H1 (cell line): ENCODE measurements around the gene RAD51C. TPM values are rescaled to one million over a fixed set of nuclear protein-coding genes. Genes with fewer than 3 reads are reported as not detected.

Experiments used
- CTCF ChIA-PET: fragments of 300-600 bp; sonication (Branson Sonifier 250); formaldehyde crosslinking; loops from one replicate; lab custom pipeline; 2021; ENCODE audit not compliant: partially characterized antibody; lab: Charles Lee
- POLR2A ChIA-PET: fragments of 300-600 bp; sonication (Branson Sonifier 250); formaldehyde crosslinking; loops from one replicate; lab custom pipeline; 2021; ENCODE audit warnings: inconsistent platforms; ENCODE audit not compliant: partially characterized antibody; lab: Charles Lee
- DNase-seq, 2 experiments: peaks; one replicate each; pipeline versions ENCODE4 v3.0.0 to v3.0.0-alpha.2; 2010 to 2022; ENCODE audit warnings: low spot score in 2 of 2, low read depth in 1 of 2, mixed read lengths in 1 of 2
- FAIRE-seq: peaks from 2 replicates; lab custom pipeline; 2011; peaks lifted over from hg19 to GRCh38; lab: Jason Lieb, UNC
- H2AFZ ChIP-seq: 2 replicates; pipeline ENCODE4 v1.8.1; 2012; ENCODE audit warnings: low read length, inconsistent platforms
- H2AK5ac ChIP-seq: 2 replicates; pipeline ENCODE4 v1.6.1; 2013; ENCODE audit warnings: low read depth, low read length
- H2BK120ac ChIP-seq: replicated peaks from 2 replicates; pipeline ENCODE3; 2013; ENCODE audit warnings: low read depth, low read length, inconsistent platforms
- H2BK12ac ChIP-seq: 2 replicates; pipeline ENCODE4 v1.6.1; 2013; ENCODE audit warnings: low read depth, low read length
- H2BK15ac ChIP-seq: 2 replicates; pipeline ENCODE4 v1.6.1; 2013; ENCODE audit warnings: low read length
- H2BK20ac ChIP-seq: 2 replicates; pipeline ENCODE4 v1.6.1; 2013; ENCODE audit warnings: low read length
- H2BK5ac ChIP-seq: 2 replicates; pipeline ENCODE4 v1.6.1; 2013; ENCODE audit warnings: low read depth, low read length
- H3K14ac ChIP-seq: 2 replicates; pipeline ENCODE4 v1.6.1; 2013; ENCODE audit warnings: inconsistent platforms; ENCODE audit not compliant: insufficient read length
- H3K18ac ChIP-seq: 2 replicates; pipeline ENCODE4 v1.6.1; 2013; ENCODE audit warnings: low read length; ENCODE audit errors: extremely low read depth
- H3K23ac ChIP-seq: 2 replicates; pipeline ENCODE4 v1.6.1; 2013; ENCODE audit warnings: inconsistent platforms; ENCODE audit not compliant: insufficient read length
- H3K23me2 ChIP-seq: 2 replicates; pipeline ENCODE4 v1.6.1; 2013; ENCODE audit warnings: low read depth, low read length
- H3K27ac ChIP-seq: 2 replicates; pipeline ENCODE4 v1.6.1; 2011; ENCODE audit warnings: low read depth, low read length, inconsistent platforms
- H3K27me3 ChIP-seq, 4 experiments: replicated peaks in 1 of 4; 1 replicate in 1 of 4; 2 replicates in 3 of 4; pipeline versions ENCODE4 v1.6.1 to v1.8.1; 2011 to 2013; ENCODE audit warnings: low read length in 3 of 4, mild to moderate bottlenecking in 3 of 4, inconsistent platforms in 2 of 4, mixed read lengths in 2 of 4, moderate library complexity in 1 of 4; ENCODE audit not compliant: control insufficient read depth in 3 of 4, insufficient read depth in 3 of 4; ENCODE audit errors: extremely low read depth in 1 of 4
- H3K36me3 ChIP-seq, 4 experiments: 2 replicates each; pipeline versions ENCODE4 v1.6.1 to v1.8.1; 2011 to 2013; ENCODE audit warnings: mild to moderate bottlenecking in 4 of 4, low read length in 3 of 4, moderate library complexity in 2 of 4, control low read depth in 1 of 4, inconsistent platforms in 1 of 4; ENCODE audit not compliant: insufficient read depth in 4 of 4, control insufficient read depth in 2 of 4
- H3K4ac ChIP-seq: replicated peaks from 2 replicates; pipeline ENCODE3; 2013; ENCODE audit warnings: low read length, low read depth, mixed read lengths, inconsistent platforms; ENCODE audit not compliant: insufficient read length
- H3K4me1 ChIP-seq, 4 experiments: replicated peaks in 1 of 4; 1 replicate in 1 of 4; 2 replicates in 3 of 4; pipeline versions ENCODE4 v1.6.1 to v1.8.1; 2011 to 2013; ENCODE audit warnings: low read length in 3 of 4, inconsistent platforms in 2 of 4, mixed read lengths in 1 of 4; ENCODE audit not compliant: insufficient read depth in 4 of 4, control insufficient read depth in 3 of 4
- H3K4me2 ChIP-seq, 2 experiments: 2 replicates each; pipeline versions ENCODE4 v1.6.1 to v1.8.1; 2011 to 2013; ENCODE audit warnings: low read depth in 2 of 2, low read length in 2 of 2, control low read depth in 1 of 2, inconsistent platforms in 1 of 2, mild to moderate bottlenecking in 1 of 2; ENCODE audit not compliant: insufficient read depth in 1 of 2
- H3K4me3 ChIP-seq, 4 experiments: fragments of 200-600, 300-600 bp in 1 of 4; sonication (generic), shearing (Covaris generic), sonication (Bioruptor Twin) in 1 of 4; 2 replicates each; pipeline versions ENCODE4 v1.5.1 to v1.8.1; 2011 to 2016; ENCODE audit warnings: low read length in 4 of 4, low read depth in 3 of 4, control low read depth in 2 of 4, inconsistent platforms in 2 of 4, mild to moderate bottlenecking in 2 of 4, mixed read lengths in 1 of 4, moderate library complexity in 1 of 4; ENCODE audit not compliant: insufficient read depth in 2 of 4; ENCODE audit errors: extremely low read depth in 1 of 4
- H3K56ac ChIP-seq: replicated peaks from 2 replicates; pipeline ENCODE3; 2013; ENCODE audit warnings: low read depth, mild to moderate bottlenecking, mixed read lengths, low read length, inconsistent platforms; ENCODE audit not compliant: insufficient read length
- H3K79me1 ChIP-seq: 2 replicates; pipeline ENCODE4 v1.6.1; 2013; ENCODE audit warnings: low read depth, low read length, control low read depth
- H3K79me2 ChIP-seq, 2 experiments: 2 replicates each; pipeline versions ENCODE4 v1.6.1 to v1.8.1; 2012 to 2013; ENCODE audit warnings: low read length in 2 of 2, mild to moderate bottlenecking in 2 of 2, inconsistent platforms in 1 of 2; ENCODE audit not compliant: insufficient read depth in 2 of 2, control insufficient read depth in 1 of 2
- H3K9ac ChIP-seq, 4 experiments: replicated peaks in 1 of 4; 1 replicate in 1 of 4; 2 replicates in 3 of 4; pipeline versions ENCODE4 v1.6.1 to v1.8.1; 2011 to 2013; ENCODE audit warnings: low read depth in 3 of 4, low read length in 3 of 4, control low read depth in 2 of 4, mild to moderate bottlenecking in 2 of 4, moderate library complexity in 2 of 4, inconsistent platforms in 1 of 4; ENCODE audit errors: extremely low read depth in 1 of 4
- H3K9me3 ChIP-seq, 2 experiments: 2 replicates each; pipeline versions ENCODE4 v1.6.1 to v1.8.1; 2012 to 2013; ENCODE audit warnings: mild to moderate bottlenecking in 2 of 2, moderate library complexity in 2 of 2, control low read depth in 1 of 2, inconsistent platforms in 1 of 2, low read depth in 1 of 2, low read length in 1 of 2, mixed read lengths in 1 of 2; ENCODE audit not compliant: insufficient read depth in 2 of 2
- H4K20me1 ChIP-seq, 2 experiments: replicated peaks in 1 of 2; 2 replicates each; pipeline versions ENCODE3 to v1.8.1; 2011 to 2013; ENCODE audit warnings: inconsistent platforms in 2 of 2, low read length in 2 of 2, mild to moderate bottlenecking in 1 of 2; ENCODE audit not compliant: insufficient read depth in 2 of 2, control insufficient read depth in 1 of 2
- H4K5ac ChIP-seq: 2 replicates; pipeline ENCODE4 v1.6.1; 2013; ENCODE audit warnings: low read length, low read depth, mixed read lengths, inconsistent platforms; ENCODE audit not compliant: insufficient read length
- H4K8ac ChIP-seq: 2 replicates; pipeline ENCODE4 v1.8.0; 2013; ENCODE audit warnings: mild to moderate bottlenecking, moderate library complexity, low read length, inconsistent platforms; ENCODE audit not compliant: insufficient read depth; ENCODE audit errors: extremely low read depth
- H4K91ac ChIP-seq: replicated peaks from 2 replicates; pipeline ENCODE3; 2013; ENCODE audit warnings: low read length, mixed read lengths, inconsistent platforms; ENCODE audit not compliant: insufficient read length
- BCL11A ChIP-seq, 2 experiments: IDR thresholded peaks; one replicate each; pipeline ENCODE4 v1.6.1; 2011; ENCODE audit warnings: low read depth in 2 of 2, low read length in 2 of 2, mild to moderate bottlenecking in 2 of 2
- CBX5 ChIP-seq: fragments of 300-800, 300-1000 bp; sonication (generic); IDR thresholded peaks from 2 replicates; pipeline ENCODE4 v1.7.1; 2016; ENCODE audit warnings: antibody characterized with exemption, low read length, low read depth
- HDAC6 ChIP-seq: IDR thresholded peaks from one replicate; pipeline ENCODE4 v1.7.1; 2012; ENCODE audit warnings: low read depth, mild to moderate bottlenecking, inconsistent platforms, low read length, moderate library complexity
- WGBS, 2 experiments: shearing (Covaris generic) in 1 of 2; methylation state at CpG; one replicate each; pipeline versions ENCODE4 v1.1.6 to v1.1.7; 2013 to 2015; ENCODE audit warnings: low lambda C conversion rate in 2 of 2, mixed read lengths in 2 of 2, inconsistent platforms in 1 of 2, low coverage in 1 of 2, missing lambda C conversion rate in 1 of 2; ENCODE audit not compliant: insufficient replicate concordance in 2 of 2, insufficient coverage in 1 of 2, insufficient read length in 1 of 2; ENCODE audit errors: extremely low coverage in 1 of 2, missing lambda C conversion rate in 1 of 2; 5-methylcytosine and 5-hydroxymethylcytosine counted together
- polyA plus RNA-seq, 7 experiments: library from polyadenylated mRNA; depleted of rRNA in 3 of 7; stranded (reverse) in 5 of 7; unstranded in 2 of 7; fragments of >200 nt in 5 of 7; fragments of 200-250 nt in 2 of 7; gene quantifications; 1 replicate in 5 of 7; 2 replicates in 1 of 7; 4 replicates in 1 of 7; pipeline versions ENCODE4 v1.2.1 to v1.2.3, GENCODE V29; 2011 to 2013; ENCODE audit warnings: missing spikeins in 2 of 7, mixed read lengths in 2 of 7
- total RNA-seq: library from RNA; stranded (reverse); fragmentation: NEBNext Ultra II Directional; extraction: Animal tissue kit (Norgen Biotek cat#: 25700); gene quantifications from 2 replicates; pipeline ENCODE4 v1.2.1, GENCODE V29; 2021

Gene RAD51C
- total and polyA plus RNA-seq, 2 of the 8 experiments (the other 6 are each of a cell fraction or from before 2014, with no cell fraction given) = 10.4 to 21.7 TPM

DNA sequence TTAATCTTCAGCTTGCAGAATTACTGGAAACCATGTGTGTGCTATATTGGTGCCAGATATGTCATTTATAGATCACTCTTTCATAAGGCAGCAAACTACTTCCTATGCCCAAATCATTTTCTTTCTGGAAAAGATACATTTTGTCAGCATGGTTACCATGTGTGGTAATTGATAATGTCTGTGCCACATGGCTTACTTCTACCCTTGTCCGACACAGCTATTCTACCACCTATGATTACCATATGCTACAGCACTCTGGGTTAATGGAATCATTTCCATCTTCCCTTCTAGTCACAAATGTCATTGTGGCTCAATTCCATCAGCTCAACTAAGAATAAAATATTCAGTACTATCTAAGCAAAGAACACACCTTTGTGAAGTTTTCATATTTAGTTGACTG is 55.3 kb downstream of the RAD51C start:
- no peak overlapping the region for H2BK120ac ChIP-seq
- no peaks in the 10 kb centered on the region for H4K20me1 ChIP-seq
- no peak overlapping the region for H3K27ac ChIP-seq
- H3K79me1 ChIP-seq = no peaks in the 10 kb centered on the region
- no peak overlapping the region for H3K18ac ChIP-seq
- H2AK5ac ChIP-seq = no peak overlapping the region
- H3K9ac ChIP-seq = no peak overlapping the region
- POLR2A ChIA-PET = interaction anchor here (1.4 kb wide), 1 partner anchor 9 kb away, joined by 4 read pairs; no protein-coding TSS in a partner anchor
- FAIRE-seq (no peak), DNase-seq (no peak)
- no peak overlapping the region for H3K4me2 ChIP-seq
- no peaks in the 10 kb centered on the region for H3K4me1 ChIP-seq
- H3K4me3 ChIP-seq = no peak overlapping the region
- CTCF ChIA-PET = interaction anchor here (0.7 kb wide), 1 partner anchor 170 kb away, joined by 3 read pairs; no protein-coding TSS in a partner anchor
- no peak overlapping the region for H3K23ac ChIP-seq
- no peak overlapping the region for H2BK12ac ChIP-seq
- H2AFZ ChIP-seq = no peak overlapping the region
- H3K56ac ChIP-seq = no peak overlapping the region
- H4K5ac ChIP-seq = no peak overlapping the region
- no peak overlapping the region for H2BK15ac ChIP-seq
- 75% methylated on average over 1 of the region's 1 CpG; no CpG with 5 or more reads in 1 of the 2 experiments for WGBS, 2 experiments
- H2BK5ac ChIP-seq = no peak overlapping the region
- H3K36me3 ChIP-seq = no peaks in the 10 kb centered on the region
- H3K4ac ChIP-seq = no peak overlapping the region
- no peaks in the 10 kb centered on the region for H3K9me3 ChIP-seq
- no peak overlapping the region for H4K8ac ChIP-seq
- H3K23me2 ChIP-seq = no peaks in the 10 kb centered on the region
- H2BK20ac ChIP-seq = no peak overlapping the region
- H3K27me3 ChIP-seq = no peaks in the 10 kb centered on the region
- H3K79me2 ChIP-seq = no peaks in the 10 kb centered on the region
- H3K14ac ChIP-seq = no peak overlapping the region
- H4K91ac ChIP-seq = no peak overlapping the region
- TF ChIP-seq CBX5 (no peak), HDAC6 (no peak), BCL11A (IDR thresholded peaks at IDR 0.05; ENCODE audit: low read depth in 2 of 2, low read length in 2 of 2) (no peak)
